T-helper 1 cell (primary cell): ENCODE results near the gene EXOC3.
"Not testable (repeated sequence)": the region's sequence is repeated elsewhere in the genome, so short reads cannot be mapped to it uniquely, and the experiment has no call there.

Experiments used
- DNase-seq, 5 donors: peaks; one replicate each; pipeline ENCODE4 v3.0.0-alpha.2; 2012 to 2020

EXOC3 gene

DNA sequence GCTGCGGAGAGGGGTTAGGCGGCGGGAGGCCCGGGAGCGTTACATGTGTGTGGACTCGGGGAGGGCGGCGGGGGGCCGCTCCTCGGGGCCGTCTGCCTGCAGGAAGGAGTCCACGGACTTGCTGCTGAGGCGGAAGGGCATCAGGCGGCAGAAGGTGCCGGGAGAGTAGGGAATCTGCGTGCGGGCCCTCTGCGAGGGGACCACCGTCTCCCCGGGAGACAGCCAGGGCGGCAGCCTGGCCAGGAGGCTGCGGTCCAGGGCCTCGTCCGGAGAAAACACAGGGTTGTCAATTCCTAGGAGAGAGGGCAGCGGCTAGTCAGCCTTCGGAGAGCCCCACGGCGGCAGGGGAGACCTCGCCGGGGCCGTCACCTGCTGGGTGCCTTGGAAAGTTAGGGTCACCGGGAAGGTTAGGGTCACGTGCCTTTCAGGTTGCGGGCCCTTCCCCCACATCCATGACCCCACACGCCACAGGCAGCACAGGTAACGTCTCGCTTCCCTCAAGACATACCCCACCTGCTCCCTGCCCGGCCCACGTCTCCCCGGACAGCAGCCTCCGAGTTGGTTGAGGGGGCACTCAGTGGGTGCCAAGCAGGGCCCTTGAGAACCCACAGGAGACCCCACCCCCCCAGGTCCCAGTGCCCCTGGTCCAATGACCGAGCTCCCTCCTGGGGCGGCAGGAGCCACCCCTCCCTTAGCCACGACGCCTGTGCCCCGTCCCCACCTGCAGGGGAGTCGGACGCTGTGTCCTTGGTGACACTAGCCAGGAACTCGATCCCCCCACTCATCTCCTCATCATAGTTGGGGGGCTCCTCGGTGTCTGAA, 32.1 kb downstream of the EXOC3 start:
- peak in 2 of 5 donors; percentile 9 to 16 for DNase-seq

- DNase-seq: peak in 1 of 5 donors; percentile 5
Measured at GRCh38 chr5:475704-476101, 32.7 kb downstream of the EXOC3 start.

- DNase-seq: peak in 1 of 5 donors; percentile 5
Measured at GRCh38 chr5:476102-476813, 33.3 kb downstream of the EXOC3 start.

DNA sequence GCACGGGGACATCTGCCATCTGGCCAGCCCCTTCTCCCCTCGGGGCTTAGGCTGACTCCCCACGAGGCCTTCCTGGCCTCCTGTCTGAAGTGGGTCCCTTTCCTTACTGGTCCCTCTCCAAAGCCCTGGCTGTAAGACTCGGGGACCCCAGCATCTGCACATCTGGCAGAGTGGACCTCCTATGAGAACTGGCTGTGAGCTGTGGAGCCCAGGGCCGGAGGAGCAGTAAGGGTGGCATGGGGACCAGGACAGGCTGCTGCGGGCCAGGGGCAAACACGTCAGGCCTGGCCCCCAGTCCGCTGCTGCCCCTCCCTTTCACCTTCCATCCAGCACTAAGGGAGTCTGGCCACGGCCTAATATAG, 33.8 kb downstream of the EXOC3 start:
- DNase-seq: no peak

DNA sequence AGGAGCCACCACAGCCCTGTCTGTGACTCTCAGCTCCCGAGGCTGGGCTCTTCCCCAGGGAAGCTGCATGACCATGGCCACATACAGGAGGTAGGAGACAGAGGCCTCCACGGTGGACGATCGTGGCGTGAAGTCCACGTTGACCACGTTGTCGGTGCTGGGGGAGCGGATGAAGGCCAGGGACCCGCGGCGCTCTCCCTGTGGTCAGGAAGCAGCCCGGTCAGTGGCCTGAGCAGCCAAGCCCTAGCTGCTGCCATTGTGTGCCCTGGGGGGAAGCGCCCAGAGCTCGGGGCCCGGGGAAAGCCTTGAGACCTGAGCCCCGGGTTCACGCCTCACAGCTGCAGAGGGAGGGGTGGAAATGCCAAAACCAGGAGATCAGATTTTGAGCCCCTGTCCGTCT, 34.3 kb downstream of the EXOC3 start:
- no peak for DNase-seq

DNA sequence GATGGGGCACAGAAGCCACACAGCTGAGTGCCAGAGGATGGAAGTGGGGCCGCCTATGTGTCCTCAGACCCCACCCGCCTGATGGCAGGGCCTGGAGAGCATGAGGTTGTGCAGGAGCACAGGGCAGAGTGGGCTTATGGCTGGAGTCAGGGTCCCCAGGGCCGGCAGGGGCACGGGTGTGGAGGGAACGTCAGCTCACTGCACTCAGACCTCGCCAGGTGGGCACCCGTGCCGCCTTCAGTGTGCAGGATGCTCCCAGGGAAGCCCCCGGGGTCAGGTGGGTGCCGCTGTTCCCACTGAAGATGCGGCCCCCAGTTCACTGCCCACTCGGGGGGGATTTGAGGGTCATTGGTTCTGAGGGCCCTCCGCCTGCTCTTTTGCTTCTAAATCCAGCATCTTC, 34.9 kb downstream of the EXOC3 start:
- no peak for DNase-seq

GRCh38 chr5:478369-478981, 35.5 kb downstream of the EXOC3 start:
- DNase-seq: no peak

GRCh38 chr5:478982-479535, 36.1 kb downstream of the EXOC3 start:
- no peak for DNase-seq

DNA sequence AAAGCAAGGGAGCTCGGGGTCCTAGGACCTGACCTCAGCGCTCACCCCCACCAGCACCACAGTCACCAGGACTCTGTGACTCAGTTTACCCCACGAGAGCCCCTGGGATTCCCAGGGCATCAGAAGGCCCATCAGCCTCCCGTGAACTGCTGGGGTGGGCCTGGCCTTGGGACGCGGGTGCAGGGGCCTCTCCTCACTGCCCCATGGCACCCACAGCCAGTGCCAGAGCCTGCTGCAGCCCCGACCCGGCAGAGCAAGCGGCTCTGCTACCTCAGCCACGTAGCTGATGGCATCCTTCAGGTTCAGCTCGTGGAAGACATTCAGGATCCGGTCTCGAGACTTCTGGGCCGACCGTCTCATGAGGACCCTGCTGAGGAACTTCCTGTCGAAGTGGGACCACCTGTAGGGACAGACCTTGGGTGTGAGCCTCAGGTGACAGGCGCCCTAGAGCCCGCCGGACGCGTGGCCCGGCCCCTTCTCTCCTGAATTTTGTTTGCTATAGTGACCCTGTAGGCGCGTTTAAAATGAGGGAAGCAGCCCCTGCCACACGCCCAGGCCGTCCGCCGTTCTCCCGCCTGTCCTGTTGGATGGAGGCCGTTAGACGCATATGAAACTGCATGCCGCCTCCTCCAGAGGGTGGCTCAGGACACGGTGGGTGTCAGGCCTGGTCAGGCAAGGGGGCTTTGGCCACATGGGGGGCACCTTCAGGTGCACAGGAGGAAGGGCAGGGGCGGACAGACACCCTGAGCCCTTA, 36.8 kb downstream of the EXOC3 start:
- no peak for DNase-seq

DNA sequence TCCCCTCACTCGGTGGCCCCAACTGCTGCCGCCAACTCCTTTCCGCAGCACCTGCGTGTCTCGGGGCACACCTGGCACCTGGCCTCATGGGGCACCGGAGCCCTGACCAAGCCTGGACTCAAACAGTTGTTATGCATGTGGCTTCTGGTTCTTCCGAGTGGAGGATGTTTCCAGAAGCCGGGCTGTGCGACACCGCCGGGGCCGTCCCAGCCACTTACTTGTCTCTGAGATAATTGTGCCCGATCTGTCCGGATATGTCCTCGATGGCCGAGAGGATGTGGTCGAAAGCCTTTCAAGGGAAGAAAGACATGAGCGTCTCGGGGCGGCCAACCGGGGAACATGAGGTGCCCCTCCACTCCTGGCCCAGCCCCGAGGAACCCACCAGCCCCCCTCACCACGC, 38.4 kb downstream of the EXOC3 start:
- DNase-seq: no peak

GRCh38 chr5:482021-482420, 39.0 kb downstream of the EXOC3 start:
- no peak for DNase-seq

- no peak for DNase-seq
Measured at GRCh38 chr5:482506-482905, 39.5 kb downstream of the EXOC3 start.

- DNase-seq: no peak
Measured at GRCh38 chr5:483011-483410, 40.0 kb downstream of the EXOC3 start.

DNA sequence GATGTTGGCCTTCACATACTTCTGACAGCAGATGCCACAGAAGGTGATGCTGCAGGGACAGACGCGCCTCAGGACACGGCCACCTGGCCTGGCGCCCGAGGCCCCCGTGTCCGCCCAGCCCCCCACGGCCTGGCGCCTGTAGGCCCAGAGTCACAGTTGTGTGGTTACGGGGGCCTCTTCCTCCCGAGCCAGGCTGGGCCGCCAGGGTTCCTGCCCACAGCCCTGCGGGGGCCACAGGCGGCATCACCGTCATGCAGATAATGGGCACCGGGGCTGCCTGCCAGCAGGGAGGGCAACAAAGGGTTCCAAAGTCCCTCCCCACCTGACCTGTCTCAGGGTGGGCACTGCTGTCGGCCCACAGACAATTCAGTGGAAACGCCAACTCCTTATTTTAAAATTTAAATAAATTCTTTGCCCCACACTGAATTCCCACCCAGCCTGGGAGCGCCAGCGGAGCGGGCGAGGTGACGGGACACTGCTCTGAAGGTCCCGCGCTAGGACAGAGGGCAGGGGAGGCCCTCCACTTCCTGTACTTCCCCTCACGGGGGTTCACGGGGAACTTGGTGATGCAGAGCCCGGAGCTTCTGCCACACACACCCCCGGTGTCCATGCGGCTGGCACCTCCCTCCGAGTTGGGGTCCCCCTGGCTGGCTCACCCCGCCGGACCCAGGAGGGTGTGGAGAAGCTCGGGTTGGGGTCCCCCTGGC, 40.6 kb downstream of the EXOC3 start:
- no peak for DNase-seq

DNA sequence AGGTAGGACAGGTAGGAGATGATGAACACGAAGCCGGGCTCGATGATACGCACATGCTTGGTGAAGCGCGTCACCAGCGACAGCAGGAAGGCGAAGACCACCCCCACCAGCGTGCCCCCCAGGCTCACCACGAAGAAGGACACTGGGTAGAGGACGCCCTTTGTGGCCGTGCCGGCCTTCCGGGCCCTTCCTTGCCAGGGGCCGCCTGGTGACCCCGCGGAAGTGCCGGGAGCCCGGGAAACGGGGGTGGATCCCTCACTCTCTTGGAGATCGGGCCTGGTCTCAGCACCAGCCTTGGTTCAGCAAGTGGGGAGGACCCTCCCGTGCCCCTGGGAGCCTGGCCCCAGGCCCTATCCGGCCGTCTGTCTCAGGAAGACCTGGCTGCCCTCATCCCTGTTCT, 41.6 kb downstream of the EXOC3 start:
- DNase-seq: no peak

DNA sequence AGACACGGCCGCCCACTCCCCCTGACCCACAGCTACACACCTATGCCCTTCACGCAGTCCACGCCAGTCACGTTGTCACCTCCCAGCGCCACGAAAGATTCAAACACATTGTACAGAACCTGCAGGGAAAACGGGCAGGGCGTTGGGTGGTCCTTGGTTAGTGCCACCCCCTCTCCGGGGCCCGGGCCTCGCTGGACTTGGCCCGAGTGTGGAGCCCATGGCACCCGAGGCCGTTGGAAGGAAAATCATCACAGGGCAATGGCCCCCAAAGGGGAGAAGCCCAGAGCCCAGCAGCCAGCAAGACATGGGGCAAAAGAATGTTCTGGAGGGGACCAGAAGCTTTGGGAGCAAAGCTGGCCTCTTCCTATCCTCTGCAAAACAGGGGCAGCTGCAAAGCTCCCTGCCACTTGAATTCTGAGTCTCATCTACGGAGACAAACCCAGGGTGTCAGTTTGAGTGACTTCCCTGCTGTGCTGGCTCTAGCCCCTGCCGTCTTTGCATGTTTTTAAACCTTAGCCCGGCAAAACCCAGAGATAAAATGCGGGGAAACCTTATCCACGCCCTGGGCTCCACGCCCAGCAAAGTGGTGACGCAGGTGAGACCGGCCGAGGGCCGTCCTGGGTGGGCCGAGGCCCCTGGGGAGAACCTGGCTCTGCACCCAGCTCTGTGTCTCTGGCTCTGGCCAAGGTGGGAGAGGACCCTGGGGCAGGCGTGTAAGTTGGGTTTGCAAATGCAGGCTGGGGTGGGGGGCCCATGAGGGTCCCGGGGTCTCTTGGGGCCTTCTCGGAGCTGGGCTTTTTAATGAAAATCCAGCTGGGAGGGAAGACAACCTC, 42.4 kb downstream of the EXOC3 start:
- DNase-seq: no peak

DNA sequence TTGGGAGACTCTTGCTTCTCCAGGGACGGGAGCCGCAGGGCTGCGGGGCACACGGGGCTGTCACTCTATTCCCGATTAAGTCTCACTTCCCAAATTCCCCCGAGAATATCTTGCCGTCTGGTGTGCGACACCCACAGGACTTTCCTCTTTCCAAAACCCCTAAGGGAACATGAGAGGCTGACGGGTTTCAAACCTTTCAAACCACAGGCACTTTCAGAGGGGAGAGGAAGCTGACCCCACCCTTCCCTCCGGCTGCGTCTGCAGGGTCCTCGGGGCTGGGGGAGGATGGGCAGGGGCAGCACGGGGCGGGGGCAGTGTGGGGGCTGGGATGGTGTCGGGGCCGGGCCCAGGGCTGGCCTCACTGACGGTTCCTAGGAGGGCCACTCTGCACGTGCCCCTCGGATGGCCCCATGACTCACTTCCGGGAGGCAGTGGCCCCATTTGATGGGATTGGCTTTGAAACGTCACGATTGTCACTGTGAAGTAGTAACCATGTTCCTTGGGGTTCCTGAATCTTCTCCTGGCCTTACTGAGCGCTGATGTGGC, 43.0 kb downstream of the EXOC3 start:
- peak in 1 of 5 donors; percentile 31 for DNase-seq

DNA sequence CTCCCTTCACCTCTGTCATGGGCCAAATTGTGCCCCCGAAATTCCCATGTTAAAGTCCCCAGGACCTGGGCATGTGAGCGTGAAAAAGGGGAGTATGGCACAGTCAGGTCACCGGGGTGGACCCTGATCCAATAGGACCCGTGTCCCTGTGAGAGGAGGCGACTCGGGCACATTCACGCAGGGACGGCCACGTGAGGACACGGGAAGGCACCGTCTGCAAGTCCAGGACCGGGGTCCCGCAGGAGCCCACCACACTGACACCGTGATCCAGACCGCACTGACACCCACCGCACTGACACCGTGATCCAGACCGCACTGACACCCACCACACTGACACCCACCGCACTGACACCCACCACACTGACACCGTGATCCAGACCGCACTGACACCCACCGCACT, 43.6 kb downstream of the EXOC3 start:
- DNase-seq: not testable (repeated sequence)

DNA sequence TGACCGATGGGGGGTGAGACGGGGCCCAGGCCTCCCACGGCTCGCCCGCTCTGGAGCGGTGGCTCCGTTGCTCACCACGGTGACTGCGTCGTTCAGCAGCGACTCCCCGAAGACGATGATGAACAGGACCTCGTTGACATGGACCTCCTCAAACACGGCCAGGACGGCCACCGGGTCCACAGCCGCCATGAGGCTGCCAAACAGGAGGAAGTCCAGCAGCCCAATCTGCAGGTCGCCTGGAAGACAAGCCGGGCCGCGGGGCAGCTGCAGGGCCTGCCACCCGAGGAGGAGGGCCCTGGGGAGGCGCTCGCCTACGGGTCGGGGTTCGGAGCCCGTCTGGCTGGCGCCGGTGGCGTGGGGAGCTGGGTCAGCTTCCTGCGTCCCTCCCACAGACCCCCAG, 45.3 kb downstream of the EXOC3 start:
- DNase-seq: no peak

DNA sequence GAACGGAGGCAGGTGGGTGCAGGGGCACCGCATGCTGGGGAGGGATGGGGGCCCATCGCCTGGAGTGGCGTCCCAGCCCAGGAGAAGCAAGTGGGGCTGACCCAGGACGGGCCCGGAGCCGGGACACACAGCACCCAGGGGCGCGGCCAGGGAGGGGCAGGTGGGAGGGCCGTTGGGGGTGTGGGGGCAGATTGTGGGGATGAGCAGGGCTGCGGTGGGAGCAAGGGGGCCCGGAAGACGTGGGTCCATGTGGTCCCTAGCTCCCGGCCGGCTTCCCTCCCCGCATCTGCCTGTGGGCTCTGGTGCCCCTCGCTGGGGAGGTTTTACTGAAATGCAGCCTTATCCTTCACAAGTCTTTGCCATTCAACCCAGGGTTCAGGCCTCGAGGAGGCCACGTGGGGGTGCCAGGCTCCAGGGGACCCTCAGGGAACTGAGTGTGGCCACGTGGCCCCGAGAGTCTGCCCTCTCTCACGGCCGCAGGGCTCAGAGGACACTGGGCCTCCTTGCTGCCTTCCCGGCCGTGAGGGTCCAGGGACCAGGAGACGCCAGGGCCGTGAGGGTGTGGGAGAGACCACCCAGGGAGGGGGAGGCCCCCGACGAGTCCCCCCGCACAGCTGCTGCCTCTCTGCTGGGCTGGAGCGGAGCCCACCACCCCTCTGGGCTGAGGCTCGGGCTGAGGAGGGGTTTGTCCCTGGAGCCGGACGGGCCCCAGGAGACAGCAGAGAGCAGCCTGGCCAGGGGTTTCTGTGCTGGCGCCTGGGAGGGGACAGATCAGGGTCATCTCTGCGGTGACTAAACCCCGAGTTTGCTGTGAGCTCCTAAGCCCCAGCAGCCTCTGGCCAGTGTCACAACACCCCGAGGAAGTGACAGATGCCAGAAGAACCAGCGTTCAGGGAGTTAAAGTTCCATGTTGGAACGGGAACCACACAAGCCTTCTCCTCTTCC, 46.0 kb downstream of the EXOC3 start:
- DNase-seq: no peak
